Activated T-cell treated with anti-CD3 and anti-CD28 coated beads, Interleukin-2, amount 50 U/mL, for 72 hours (primary cell): ENCODE data around the gene SLC24A5. TPM values are rescaled to one million over a fixed set of nuclear protein-coding genes. Genes with fewer than 3 reads are reported as not detected.
A peak's percentile ranks its signal among the peaks of the same experiment; 100 is the strongest.

Source experiments
- ATAC-seq, 2 donors: fragments of 150-1000 bp; cut with Tn5 transposase; replicated peaks in 1 of 2; 2 replicates each; pipeline ENCODE4 v1.10.0; 2021; ENCODE audit warnings: moderate library complexity in 2 of 2, mild to moderate bottlenecking in 1 of 2
- DNase-seq, 2 donors: peaks; one replicate each; pipeline ENCODE4 v3.0.0; 2021 to 2022; ENCODE audit warnings: mixed read lengths in 1 of 2
- H3K27ac Mint-ChIP-seq: one replicate; pipeline ENCODE4 v1.8.0; 2022; ENCODE audit warnings: mild to moderate bottlenecking, moderate library complexity, mixed read lengths
- H3K27me3 Mint-ChIP-seq: one replicate; pipeline ENCODE4 v1.8.0; 2022; ENCODE audit warnings: low read depth, mixed read lengths
- H3K36me3 Mint-ChIP-seq, 2 donors: one replicate each; pipeline ENCODE4 v1.8.0; 2022; ENCODE audit warnings: mixed read lengths in 2 of 2, mild to moderate bottlenecking in 1 of 2; ENCODE audit not compliant: insufficient read depth in 2 of 2
- H3K4me1 Mint-ChIP-seq: one replicate; pipeline ENCODE4 v1.8.0; 2022; ENCODE audit warnings: low read depth, mixed read lengths
- H3K4me3 Mint-ChIP-seq, 2 donors: one replicate each; pipeline ENCODE4 v1.8.0; 2022; ENCODE audit warnings: mild to moderate bottlenecking in 2 of 2, mixed read lengths in 2 of 2, moderate library complexity in 2 of 2
- H3K9me3 Mint-ChIP-seq, 2 donors: one replicate each; pipeline ENCODE4 v1.8.0; 2022; ENCODE audit warnings: mixed read lengths in 2 of 2
- total RNA-seq, 2 donors: library from RNA; stranded (reverse); gene quantifications; one replicate each; pipeline ENCODE4 v1.2.3, GENCODE V29; 2022

Gene SLC24A5
- total RNA-seq, 2 donors from 2014 or later, result not detected

- H3K4me3 Mint-ChIP-seq, result peak within 1 kb of the TSS; percentile 84 to 95
- H3K27ac Mint-ChIP-seq, result peak within 1 kb of the TSS; percentile 90
- H3K36me3 Mint-ChIP-seq, result peaks cover 5 to 8% of the 10 kb centered on the region in 2 donors
- H3K4me1 Mint-ChIP-seq, result peaks cover 23% of the 10 kb centered on the region
- H3K9me3 Mint-ChIP-seq, result peaks cover 0 to 3% of the 10 kb centered on the region in 2 donors
- DNase-seq (peak; percentile 76 to 79), ATAC-seq (peak; percentile 84 to 85)
- H3K27me3 Mint-ChIP-seq, result peaks cover 22% of the 10 kb centered on the region
These were observed 57.2 kb downstream of the SLC24A5 start, which contains the start of gene MYEF2 for GRCh38 chr15:48177766-48178647. MYEF2 (minus strand) TSS chr15:48178295; CDS start chr15:48178237, 58 bp downstream.

DNA sequence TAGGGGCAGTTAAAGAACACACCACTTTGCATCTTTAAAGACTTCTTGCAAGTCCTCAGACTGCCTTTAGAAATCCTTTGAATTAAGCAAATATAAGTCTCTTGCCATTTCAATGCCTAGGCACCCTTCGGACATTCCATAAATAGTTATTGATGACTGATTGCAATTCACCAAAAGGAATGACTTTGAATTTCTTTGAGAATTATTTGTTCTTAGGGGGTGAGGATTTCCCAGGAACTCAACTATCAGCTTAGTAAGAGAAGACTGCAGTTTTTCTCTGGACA is 57.8 kb downstream of the SLC24A5 start:
- DNase-seq (no peak), ATAC-seq (no peak)
- H3K9me3 Mint-ChIP-seq, result no peaks in the 10 kb centered on the region
- H3K27ac Mint-ChIP-seq, result no peak overlapping the region
- peaks cover 2% of the 10 kb centered on the region in 2 donors for H3K36me3 Mint-ChIP-seq
- peak overlapping the region; percentile 31 to 53 for H3K4me3 Mint-ChIP-seq
- H3K27me3 Mint-ChIP-seq, result peaks cover 22% of the 10 kb centered on the region
- peaks cover 23% of the 10 kb centered on the region for H3K4me1 Mint-ChIP-seq

DNA sequence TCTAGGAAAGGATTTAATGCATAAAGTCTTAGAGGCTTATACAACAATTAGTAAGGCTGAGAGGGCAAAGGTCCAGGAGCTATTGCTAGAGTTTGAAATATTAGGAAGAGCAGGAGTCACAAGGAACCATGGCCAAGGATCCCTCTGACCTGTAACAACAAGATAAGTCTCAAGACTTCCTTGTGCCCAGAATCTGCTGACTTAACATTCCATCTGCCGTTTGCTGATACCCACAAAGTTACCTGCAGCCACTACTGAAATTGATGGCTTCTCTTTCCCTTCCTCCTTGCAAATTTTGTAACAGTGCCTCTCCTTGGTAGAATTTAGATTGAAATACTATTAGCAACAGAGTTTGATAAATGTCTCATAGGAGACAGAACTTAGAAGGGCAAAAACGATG is 62.0 kb downstream of the SLC24A5 start:
- no peaks in the 10 kb centered on the region for H3K4me1 Mint-ChIP-seq
- H3K9me3 Mint-ChIP-seq, result peaks cover 0 to 1% of the 10 kb centered on the region in 2 donors
- no peak overlapping the region for H3K4me3 Mint-ChIP-seq
- no peak for ATAC-seq
- no peak for DNase-seq
- H3K27me3 Mint-ChIP-seq, result peaks cover 36% of the 10 kb centered on the region
- H3K27ac Mint-ChIP-seq, result no peak overlapping the region
- H3K36me3 Mint-ChIP-seq, result no peaks in the 10 kb centered on the region

GRCh38 chr15:48185529-48185928 is 64.7 kb downstream of the SLC24A5 start:
- peaks cover 0 to 1% of the 10 kb centered on the region in 2 donors for H3K9me3 Mint-ChIP-seq
- peaks cover 34% of the 10 kb centered on the region for H3K27me3 Mint-ChIP-seq
- H3K4me1 Mint-ChIP-seq, result no peaks in the 10 kb centered on the region
- H3K36me3 Mint-ChIP-seq, result no peaks in the 10 kb centered on the region
- DNase-seq (no peak), ATAC-seq (no peak)
- H3K4me3 Mint-ChIP-seq, result no peak overlapping the region
- no peak overlapping the region for H3K27ac Mint-ChIP-seq

- no peak overlapping the region for H3K27ac Mint-ChIP-seq
- peaks cover 5% of the 10 kb centered on the region for H3K4me1 Mint-ChIP-seq
- no peak overlapping the region for H3K4me3 Mint-ChIP-seq
- no peak for DNase-seq
- peaks cover 1 to 3% of the 10 kb centered on the region in 2 donors for H3K9me3 Mint-ChIP-seq
- no peak for ATAC-seq
- H3K27me3 Mint-ChIP-seq, result peaks cover 34% of the 10 kb centered on the region
- peaks cover 0 to 3% of the 10 kb centered on the region in 2 donors for H3K36me3 Mint-ChIP-seq
These were observed 65.5 kb downstream of the SLC24A5 start for GRCh38 chr15:48186271-48186670.

- peaks cover 8% of the 10 kb centered on the region for H3K4me1 Mint-ChIP-seq
- H3K9me3 Mint-ChIP-seq, result peaks cover 3% of the 10 kb centered on the region in 2 donors
- H3K4me3 Mint-ChIP-seq, result peak overlapping the region; percentile 54 to 76
- H3K27ac Mint-ChIP-seq, result no peak overlapping the region
- H3K27me3 Mint-ChIP-seq, result peaks cover 32% of the 10 kb centered on the region
- ATAC-seq (no peak), DNase-seq (peak; percentile 33 to 43)
- H3K36me3 Mint-ChIP-seq, result peaks cover 0 to 3% of the 10 kb centered on the region in 2 donors
These were observed 70.3 kb downstream of the SLC24A5 start for GRCh38 chr15:48190932-48191573.

- Mint-ChIP-seq H3K4me3 (peak within 1 kb of the TSS; percentile 54 to 76), H3K4me1 (peaks cover 8% of the 10 kb centered on the region), H3K36me3 (peaks cover 0 to 3% of the 10 kb centered on the region in 2 donors), H3K9me3 (peaks cover 3% of the 10 kb centered on the region in 2 donors), H3K27me3 (peaks cover 33% of the 10 kb centered on the region), H3K27ac (no peak within 1 kb of the TSS)
- DNase-seq (no peak), ATAC-seq (no peak)
These were observed 70.9 kb downstream of the SLC24A5 start, which contains the start of gene CTXN2 for GRCh38 chr15:48191574-48192225. CTXN2 (plus strand) TSS chr15:48191665; CDS start chr15:48201301, 9,636 bp downstream.

Other genes starting within 250 kb of the SLC24A5 start
- 10 to 100 TPM; 44.2 to 47.6 TPM for gene MYEF2, start 57.3 kb downstream of the SLC24A5 start, total RNA-seq
- not detected for gene CTXN2, start 70.7 kb downstream of the SLC24A5 start, total RNA-seq
- gene SLC12A1, start 85.3 kb downstream of the SLC24A5 start, total RNA-seq, result not detected
- gene DUT, start 210.4 kb downstream of the SLC24A5 start, total RNA-seq, result 100 to 1,000 TPM; 279 to 288 TPM